Measurements from ENCODE around the gene NDUFS5. TPM values are rescaled to one million over a fixed set of nuclear protein-coding genes. Genes with fewer than 3 reads are reported as not detected.
"Not testable (repeated sequence)": the region's sequence is repeated elsewhere in the genome, so short reads cannot be mapped to it uniquely, and the experiment has no call there.

Gene NDUFS5
- total RNA-seq, 1 experiment from 2014 or later = 367 TPM

GRCh38 chr1:39051193-39051850, 25.2 kb downstream of the NDUFS5 start:
- H3K79me2 ChIP-seq (ENCODE audit: insufficient read depth, low read length); H3K18ac ChIP-seq (ENCODE audit: insufficient read length, low read depth, low read length); H3T11ph ChIP-seq (ENCODE audit: low read length); H4K91ac ChIP-seq (ENCODE audit: insufficient read length, low read depth, low read length); DNase-seq; H2BK15ac ChIP-seq (ENCODE audit: low read depth, low read length); H2AK5ac ChIP-seq (ENCODE audit: insufficient read length, low read length); H4K5ac ChIP-seq (ENCODE audit: insufficient read length, low read depth, low read length); H3K4me3 Mint-ChIP-seq; H2BK120ac ChIP-seq (ENCODE audit: low read depth, low read length, poor library complexity, severe bottlenecking); H3K27me3 Mint-ChIP-seq (ENCODE audit: low read depth); H2BK5ac ChIP-seq (ENCODE audit: insufficient read length, low read length); H2BK12ac ChIP-seq (ENCODE audit: insufficient read length, low read depth, low read length); H3K23me2 ChIP-seq (ENCODE audit: insufficient read length, low read depth, low read length, poor library complexity, severe bottlenecking); H3K9me3 ChIP-seq (ENCODE audit: control insufficient read depth, low read depth, low read length); H3K14ac ChIP-seq (ENCODE audit: insufficient read depth, low read length); H3K27ac ChIP-seq (ENCODE audit: insufficient read length, low read depth, low read length); H3K4me2 ChIP-seq (ENCODE audit: insufficient read depth, insufficient read length, low read length); H3K4ac ChIP-seq (ENCODE audit: low read depth, low read length); H3K27me3 ChIP-seq (ENCODE audit: insufficient read depth, low read length); H3K79me1 ChIP-seq (ENCODE audit: insufficient read depth, low read depth, low read length, poor library complexity, severe bottlenecking); H2AFZ ChIP-seq (ENCODE audit: low read length); H3K9ac ChIP-seq (ENCODE audit: extremely low read depth, insufficient read length, low read length); H2BK20ac ChIP-seq (ENCODE audit: low read depth, low read length, poor library complexity, severe bottlenecking); H4K8ac ChIP-seq (replicated peaks; ENCODE audit: insufficient read length, low read depth, low read length); H3K56ac ChIP-seq (ENCODE audit: insufficient read length, low read depth, low read length); H3K9me3 Mint-ChIP-seq; H3K4me1 ChIP-seq (ENCODE audit: insufficient read depth, low read length); H4K20me1 ChIP-seq (ENCODE audit: control insufficient read depth, insufficient read depth, insufficient read length); H3K23ac ChIP-seq (ENCODE audit: insufficient read length, low read depth, low read length): not testable (repeated sequence)
- Mint-ChIP-seq H3K4me1 (peaks cover 9 to 22% of the 10 kb centered on the region in 2 experiments), H3K36me3 (ENCODE audit: insufficient read depth in 1 of 3, low read depth in 3 of 3) (peaks cover 5 to 20% (median 12%) of the 10 kb centered on the region in 3 experiments; a peak in 3 of 7 replicates), H3K27ac (peak overlapping the region in 2 of 3 experiments; percentile 77 to 86; a peak in 3 of 7 replicates)
- peak; percentile 19; the same call in 1 of the 3 replicates for TF ChIP-seq CTCF (conservative IDR thresholded peaks at IDR 0.05)
- no CpG with 5 or more reads among the region's 11 CpGs for WGBS (ENCODE audit: extremely low coverage, insufficient read length, low lambda C conversion rate)

All from H9 (cell line).